Measurements from ENCODE around the gene SYAP1. TPM values are rescaled to one million over a fixed set of nuclear protein-coding genes. Genes with fewer than 3 reads are reported as not detected.

Gene SYAP1
- total RNA-seq, 2 experiments from 2014 or later, result 19.7 to 20.0 TPM

DNA sequence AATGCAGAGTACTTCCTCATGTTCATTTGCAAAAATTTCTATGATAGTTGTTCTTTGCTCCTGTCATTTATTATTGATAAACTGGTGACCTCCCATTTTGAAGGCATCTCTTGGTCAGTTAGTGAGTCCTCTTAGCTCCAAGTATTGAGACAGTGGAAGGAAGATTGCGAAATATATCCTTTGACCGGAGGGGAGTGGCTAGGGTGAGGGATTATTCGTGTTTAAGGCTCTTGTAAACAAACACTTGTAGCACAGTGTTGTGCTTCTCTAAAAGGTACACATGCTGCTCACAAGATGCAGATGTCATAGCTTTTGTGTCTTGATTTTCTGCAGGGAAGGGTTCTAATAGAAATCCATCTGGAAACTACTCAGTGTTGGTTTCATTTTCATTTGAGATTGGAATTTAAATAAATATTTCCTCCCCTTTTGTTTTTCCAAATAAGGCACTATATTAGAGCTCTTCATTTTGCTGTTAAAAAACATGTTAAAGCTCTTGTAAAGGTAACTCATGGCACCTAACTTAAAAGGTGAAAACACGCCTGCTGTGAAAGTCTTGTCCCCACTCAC is 88.6 kb downstream of the SYAP1 start:
- BruUV-seq (replicated peaks), result no TSS peak
- CTCF ChIA-PET (ENCODE audit: unreplicated experiment), result no interaction called here
- H3K36me3 ChIP-seq (ENCODE audit: insufficient read depth, low read length), result peaks cover 57% of the 10 kb centered on the region
- TF ChIP-seq EZH2phosphoT487 (IDR thresholded peaks at IDR 0.05; ENCODE audit: borderline replicate concordance, low read depth, low read length), result no peak
- TF ChIP-seq, protein P1, sequence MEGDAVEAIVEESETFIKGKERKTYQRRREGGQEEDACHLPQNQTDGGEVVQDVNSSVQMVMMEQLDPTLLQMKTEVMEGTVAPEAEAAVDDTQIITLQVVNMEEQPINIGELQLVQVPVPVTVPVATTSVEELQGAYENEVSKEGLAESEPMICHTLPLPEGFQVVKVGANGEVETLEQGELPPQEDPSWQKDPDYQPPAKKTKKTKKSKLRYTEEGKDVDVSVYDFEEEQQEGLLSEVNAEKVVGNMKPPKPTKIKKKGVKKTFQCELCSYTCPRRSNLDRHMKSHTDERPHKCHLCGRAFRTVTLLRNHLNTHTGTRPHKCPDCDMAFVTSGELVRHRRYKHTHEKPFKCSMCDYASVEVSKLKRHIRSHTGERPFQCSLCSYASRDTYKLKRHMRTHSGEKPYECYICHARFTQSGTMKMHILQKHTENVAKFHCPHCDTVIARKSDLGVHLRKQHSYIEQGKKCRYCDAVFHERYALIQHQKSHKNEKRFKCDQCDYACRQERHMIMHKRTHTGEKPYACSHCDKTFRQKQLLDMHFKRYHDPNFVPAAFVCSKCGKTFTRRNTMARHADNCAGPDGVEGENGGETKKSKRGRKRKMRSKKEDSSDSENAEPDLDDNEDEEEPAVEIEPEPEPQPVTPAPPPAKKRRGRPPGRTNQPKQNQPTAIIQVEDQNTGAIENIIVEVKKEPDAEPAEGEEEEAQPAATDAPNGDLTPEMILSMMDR (conservative IDR thresholded peaks at IDR 0.05; ENCODE audit: low read length), result no peak
- DNase-seq (ENCODE audit: low spot score), result no peak
- H3K4me2 ChIP-seq (ENCODE audit: low read length), result peak overlapping the region; percentile 22
- no peaks in the 10 kb centered on the region for H3K9me2 ChIP-seq (ENCODE audit: insufficient read depth, low read length)
- H3K4me3 ChIP-seq (ENCODE audit: low read depth, low read length, poor library complexity, severe bottlenecking), result no peak overlapping the region
- POLR2A ChIA-PET, result interaction anchor here (1.0 to 2.4 kb wide), 2 partner anchors 10 to 16 kb away, joined by 4 to 13 read pairs; no protein-coding TSS in a partner anchor
- H3K79me2 ChIP-seq (ENCODE audit: insufficient read depth, low read depth, low read length), result peaks cover 81% of the 10 kb centered on the region
- intact Hi-C loops (cut with micrococcal nuclease; ENCODE audit: unreplicated experiment), result loop anchor here (5.0 kb wide), 1 partner anchor 91 kb away; the partner anchor contains the start of gene SYAP1
- H3K27ac ChIP-seq (ENCODE audit: low read depth, low read length, poor library complexity, severe bottlenecking), result peak overlapping the region; percentile 35
- no peaks in the 10 kb centered on the region for H3K9me3 ChIP-seq (ENCODE audit: low read length)
- no peak overlapping the region for H2AFZ ChIP-seq (ENCODE audit: low read length)
- peaks cover 47% of the 10 kb centered on the region for H3K4me1 ChIP-seq (ENCODE audit: insufficient read depth, low read length, poor library complexity, severe bottlenecking)
- no peaks in the 10 kb centered on the region; the same call in 1 of the 2 replicates for H4K20me1 ChIP-seq (ENCODE audit: insufficient read depth, low read length)

DNA sequence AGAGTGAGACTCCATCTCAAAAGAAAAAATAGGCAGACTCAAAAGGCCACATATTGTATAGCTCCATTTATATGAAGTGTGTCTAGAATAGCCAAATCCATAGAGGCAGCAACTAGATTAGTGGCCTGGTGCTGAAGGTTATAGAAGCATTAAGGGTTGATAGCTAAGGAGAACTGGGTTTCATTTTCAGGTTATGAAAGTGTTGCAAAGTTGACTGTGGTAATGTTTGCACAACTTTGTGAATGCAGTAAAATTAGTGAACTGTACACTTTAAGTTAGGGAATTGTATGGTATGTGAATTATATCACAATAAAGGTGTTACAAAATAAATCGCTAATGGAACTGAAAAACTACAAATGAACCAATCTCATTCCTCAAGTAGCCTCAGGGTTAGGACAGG is 95.2 kb downstream of the SYAP1 start:
- POLR2A ChIA-PET, result interaction anchor here (0.7 kb wide), 1 partner anchor 10 kb away, joined by 3 read pairs; no protein-coding TSS in a partner anchor
- no peak for TF ChIP-seq EZH2phosphoT487 (IDR thresholded peaks at IDR 0.05; ENCODE audit: borderline replicate concordance, low read depth, low read length)
- TF ChIP-seq, protein P1 (conservative IDR thresholded peaks at IDR 0.05; ENCODE audit: low read length), result no peak

More for the DNA sequence above, 95.2 kb downstream of the SYAP1 start:
- Histone ChIP-seq H3K27ac (ENCODE audit: low read depth, low read length, poor library complexity, severe bottlenecking) (no peak overlapping the region), H3K9me2 (ENCODE audit: insufficient read depth, low read length) (no peaks in the 10 kb centered on the region), H3K36me3 (ENCODE audit: insufficient read depth, low read length) (peaks cover 80% of the 10 kb centered on the region), H3K4me1 (ENCODE audit: insufficient read depth, low read length, poor library complexity, severe bottlenecking) (peaks cover 8% of the 10 kb centered on the region), H2AFZ (ENCODE audit: low read length) (no peak overlapping the region), H4K20me1 (ENCODE audit: insufficient read depth, low read length) (0 out of 2 replicates have a peak, but pooled peaks cover 5% of the 10 kb centered on the region), H3K4me3 (ENCODE audit: low read depth, low read length, poor library complexity, severe bottlenecking) (no peak overlapping the region), H3K79me2 (ENCODE audit: insufficient read depth, low read depth, low read length) (peaks cover 71% of the 10 kb centered on the region), H3K4me2 (ENCODE audit: low read length) (no peak overlapping the region), H3K9me3 (ENCODE audit: low read length) (no peaks in the 10 kb centered on the region)
- CTCF ChIA-PET (ENCODE audit: unreplicated experiment), result no interaction called here
- DNase-seq (ENCODE audit: low spot score), result no peak
- intact Hi-C loops (cut with micrococcal nuclease; ENCODE audit: unreplicated experiment), result no loop called here
- no TSS peak for BruUV-seq (replicated peaks)

Small RNA genes within 50 kb of the gene (small RNA-seq; reads per million reads assigned to genes)
- gene RNU7-56P (not detected), gene RPL12P49 (not detected)

Other genes with a start within 250 kb of the SYAP1 start
- not detected in 2 replicates for gene S100G, start 69.5 kb upstream of the SYAP1 start, total RNA-seq (2014; rRNA removed; shearing (Covaris generic))
- gene S100G, start 69.5 kb upstream of the SYAP1 start, total RNA-seq (2022), result not detected in 2 replicates
- 15.9 and 17.0 TPM in 2 replicates for gene CTPS2, start 6.9 kb upstream of the SYAP1 start, total RNA-seq (2014; rRNA removed; shearing (Covaris generic))
- 21.3 and 25.2 TPM in 2 replicates for gene CTPS2, start 6.9 kb upstream of the SYAP1 start, total RNA-seq (2022)
- 16.2 and 16.9 TPM in 2 replicates for gene TXLNG, start 66.9 kb downstream of the SYAP1 start, total RNA-seq (2014; rRNA removed; shearing (Covaris generic))
- gene TXLNG, start 66.9 kb downstream of the SYAP1 start, total RNA-seq (2022), result 20.1 and 22.0 TPM in 2 replicates
- gene RBBP7, start 150.8 kb downstream of the SYAP1 start, total RNA-seq (2014; rRNA removed; shearing (Covaris generic)), result 144 and 161 TPM in 2 replicates
- gene RBBP7, start 150.8 kb downstream of the SYAP1 start, total RNA-seq (2022), result 251 and 270 TPM in 2 replicates
- 0.41 and 3.7 TPM in 2 replicates for gene REPS2, start 227.0 kb downstream of the SYAP1 start, total RNA-seq (2014; rRNA removed; shearing (Covaris generic))
- gene REPS2, start 227.0 kb downstream of the SYAP1 start, total RNA-seq (2022), result 3.8 and 4.0 TPM in 2 replicates